CD8-positive, alpha-beta memory T cell (primary cell): ENCODE results near the gene USE1. TPM values are rescaled to one million over a fixed set of nuclear protein-coding genes. Genes with fewer than 3 reads are reported as not detected.

Source experiments
- CTCF ChIA-PET: fragments of 350-600 bp; sonication (Branson Sonifier 250); formaldehyde crosslinking; loops from one replicate; lab custom pipeline; 2021; ENCODE audit warnings: antibody characterized with exemption; lab: Charles Lee
- POLR2A ChIA-PET: fragments of 350-600 bp; sonication (Branson Sonifier 250); formaldehyde crosslinking; loops from one replicate; lab custom pipeline; 2021; ENCODE audit warnings: antibody characterized with exemption; lab: Charles Lee
- DNase-seq, 5 donors: peaks; one replicate each; pipeline versions ENCODE4 v3.0.0 to v3.0.0-alpha.2; 2020 to 2022; ENCODE audit warnings: mixed read lengths in 1 of 5
- H3K27ac ChIP-seq: one replicate; pipeline ENCODE4 v1.7.0; 2013; ENCODE audit warnings: low read depth, mild to moderate bottlenecking, low read length, moderate library complexity
- H3K27me3 ChIP-seq: 2 replicates; pipeline ENCODE4 v1.7.0; 2013; ENCODE audit warnings: low read length, mild to moderate bottlenecking; ENCODE audit not compliant: insufficient read depth, poor library complexity, severe bottlenecking
- H3K36me3 ChIP-seq: 2 replicates; pipeline ENCODE4 v1.7.0; 2013; ENCODE audit warnings: mild to moderate bottlenecking, low read length, moderate library complexity; ENCODE audit not compliant: insufficient read depth
- H3K4me1 ChIP-seq: 2 replicates; pipeline ENCODE4 v1.7.0; 2013; ENCODE audit warnings: mild to moderate bottlenecking, low read length, moderate library complexity; ENCODE audit not compliant: insufficient read depth
- H3K4me3 ChIP-seq: 2 replicates; pipeline ENCODE4 v1.7.0; 2013; ENCODE audit warnings: mild to moderate bottlenecking, low read length
- H3K9me3 ChIP-seq: 2 replicates; pipeline ENCODE4 v1.7.0; 2013; ENCODE audit warnings: mild to moderate bottlenecking, low read length
- H3K27ac Mint-ChIP-seq, 8 donors: one replicate each; pipeline ENCODE4 v1.8.0; 2020 to 2021; ENCODE audit warnings: mixed read lengths in 8 of 8, mild to moderate bottlenecking in 6 of 8, inconsistent platforms in 3 of 8, moderate library complexity in 3 of 8
- H3K27me3 Mint-ChIP-seq, 2 donors: one replicate each; pipeline ENCODE4 v1.8.0; 2020 to 2021; ENCODE audit warnings: mixed read lengths in 2 of 2, mild to moderate bottlenecking in 1 of 2, moderate library complexity in 1 of 2
- H3K36me3 Mint-ChIP-seq, 3 donors: one replicate each; pipeline ENCODE4 v1.8.0; 2020 to 2021; ENCODE audit warnings: mixed read lengths in 3 of 3, inconsistent platforms in 1 of 3, mild to moderate bottlenecking in 1 of 3
- H3K4me1 Mint-ChIP-seq, 3 donors: one replicate each; pipeline ENCODE4 v1.8.0; 2020 to 2021; ENCODE audit warnings: mixed read lengths in 3 of 3, inconsistent platforms in 1 of 3, mild to moderate bottlenecking in 1 of 3
- H3K4me3 Mint-ChIP-seq, 7 donors: one replicate each; pipeline ENCODE4 v1.8.0; 2020 to 2021; ENCODE audit warnings: mixed read lengths in 7 of 7, mild to moderate bottlenecking in 6 of 7, moderate library complexity in 4 of 7, inconsistent platforms in 2 of 7
- H3K9me3 Mint-ChIP-seq, 5 donors: one replicate each; pipeline ENCODE4 v1.8.0; 2020 to 2022; ENCODE audit warnings: mixed read lengths in 5 of 5, mild to moderate bottlenecking in 3 of 5, moderate library complexity in 2 of 5, inconsistent platforms in 1 of 5
- polyA plus RNA-seq: library from polyadenylated mRNA; unstranded; fragments of 300-500 nt; fragmentation: Illumina TruSeq; gene quantifications from one replicate; pipeline ENCODE4 v1.2.3, GENCODE V29; 2021
- total RNA-seq, 2 experiments: library from RNA; stranded (reverse); gene quantifications; one replicate each; pipeline ENCODE4 v1.2.3, GENCODE V29; 2021

USE1 gene
- total and polyA plus RNA-seq, 3 experiments from 2014 or later, result 31.9 to 35.4 (median 33.6) TPM

DNA sequence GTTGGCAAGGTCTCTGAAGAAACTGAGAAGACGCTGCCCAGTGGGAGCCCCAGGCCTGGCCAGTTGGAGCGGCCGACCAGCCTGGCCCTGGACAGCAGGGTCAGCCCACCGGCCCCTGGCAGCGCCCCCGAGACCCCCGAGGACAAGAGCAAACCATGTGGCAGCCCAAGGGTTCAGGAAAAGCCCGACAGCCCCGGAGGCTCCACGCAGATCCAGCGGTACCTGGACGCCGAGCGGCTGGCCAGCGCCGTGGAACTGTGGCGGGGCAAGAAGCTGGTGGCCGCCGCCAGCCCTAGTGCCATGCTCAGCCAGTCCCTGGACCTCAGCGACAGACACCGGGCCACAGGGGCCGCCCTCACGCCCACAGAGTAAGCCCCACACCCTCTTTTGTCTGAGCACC is 20.1 kb upstream of the USE1 start:
- H3K9me3 ChIP-seq, result no peaks in the 10 kb centered on the region
- H3K4me1 ChIP-seq, result no peaks in the 10 kb centered on the region
- peaks cover 49% of the 10 kb centered on the region for H3K36me3 ChIP-seq
- H3K27ac ChIP-seq, result no peak overlapping the region
- DNase-seq, result no peak
- ChIA-PET CTCF (no interaction called here), POLR2A (no interaction called here)
- Mint-ChIP-seq H3K27me3 (peaks cover 0 to 1% of the 10 kb centered on the region in 2 donors), H3K4me3 (no peak overlapping the region), H3K27ac (peak overlapping the region in 1 of 8 donors; percentile 6), H3K36me3 (peaks cover 4 to 79% (median 20%) of the 10 kb centered on the region in 3 donors), H3K9me3 (no peaks in the 10 kb centered on the region), H3K4me1 (peaks cover 0 to 1% (median 0%) of the 10 kb centered on the region in 3 donors)
- no peak overlapping the region for H3K4me3 ChIP-seq
- H3K27me3 ChIP-seq, result no peaks in the 10 kb centered on the region

DNA sequence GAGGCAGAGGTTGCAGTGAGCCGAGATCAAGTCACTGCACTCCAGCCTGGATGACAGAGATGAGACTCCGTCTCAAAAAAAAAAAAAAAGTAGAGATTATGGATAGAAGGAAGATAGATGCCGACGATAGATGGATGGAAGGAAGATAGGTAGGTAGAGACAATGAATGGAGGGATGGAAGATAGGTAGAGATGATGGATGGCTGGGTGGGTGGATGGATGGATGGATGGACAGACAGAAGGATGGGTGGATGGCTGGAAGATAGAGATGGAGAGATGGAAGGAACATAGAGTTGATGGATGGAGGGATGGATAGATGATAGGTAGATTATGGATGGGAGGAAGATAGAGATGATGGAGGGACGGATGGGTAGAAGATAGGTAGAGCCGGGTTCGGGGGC is 18.5 kb upstream of the USE1 start:
- Histone ChIP-seq H3K4me1 (no peaks in the 10 kb centered on the region), H3K27ac (no peak overlapping the region), H3K36me3 (peaks cover 59% of the 10 kb centered on the region), H3K9me3 (no peaks in the 10 kb centered on the region), H3K27me3 (no peaks in the 10 kb centered on the region), H3K4me3 (no peak overlapping the region)
- Mint-ChIP-seq H3K27ac (peak overlapping the region in 3 of 8 donors; percentile 8 to 79 (median 23)), H3K9me3 (no peaks in the 10 kb centered on the region), H3K4me1 (peaks cover 0 to 1% (median 0%) of the 10 kb centered on the region in 3 donors), H3K36me3 (peaks cover 0 to 83% (median 20%) of the 10 kb centered on the region in 3 donors), H3K27me3 (peaks cover 0 to 3% of the 10 kb centered on the region in 2 donors), H3K4me3 (no peak overlapping the region)
- ChIA-PET POLR2A (no interaction called here), CTCF (no interaction called here)
- no peak for DNase-seq

DNA sequence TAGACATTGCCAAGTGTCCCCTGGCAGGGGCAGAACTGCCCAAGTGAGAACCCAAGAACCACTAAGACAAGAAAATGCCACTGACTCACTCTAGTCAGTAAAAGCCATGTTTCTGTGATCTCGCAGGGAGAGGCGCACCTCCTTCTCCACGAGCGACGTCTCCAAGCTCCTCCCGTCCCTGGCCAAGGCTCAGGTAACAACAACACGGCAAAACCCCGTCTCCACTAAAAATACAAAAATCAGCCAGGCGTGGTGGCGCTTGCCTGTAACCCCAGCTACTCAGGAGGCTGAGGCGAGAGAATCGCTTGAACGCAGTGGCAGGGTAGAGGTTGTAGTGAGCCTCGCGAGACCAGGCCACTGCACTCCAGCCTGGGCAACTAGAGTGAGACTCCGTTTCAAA is 17.5 kb upstream of the USE1 start:
- DNase-seq, result no peak
- Histone ChIP-seq H3K4me3 (no peak overlapping the region), H3K9me3 (no peaks in the 10 kb centered on the region), H3K4me1 (no peaks in the 10 kb centered on the region), H3K36me3 (peaks cover 63% of the 10 kb centered on the region), H3K27ac (no peak overlapping the region), H3K27me3 (no peaks in the 10 kb centered on the region)
- Mint-ChIP-seq H3K27ac (no peak overlapping the region), H3K36me3 (peaks cover 7 to 86% (median 28%) of the 10 kb centered on the region in 3 donors), H3K4me3 (no peak overlapping the region), H3K9me3 (no peaks in the 10 kb centered on the region), H3K27me3 (peaks cover 0 to 3% of the 10 kb centered on the region in 2 donors), H3K4me1 (peaks cover 0 to 1% (median 0%) of the 10 kb centered on the region in 3 donors)
- ChIA-PET CTCF (no interaction called here), POLR2A (no interaction called here)

DNA sequence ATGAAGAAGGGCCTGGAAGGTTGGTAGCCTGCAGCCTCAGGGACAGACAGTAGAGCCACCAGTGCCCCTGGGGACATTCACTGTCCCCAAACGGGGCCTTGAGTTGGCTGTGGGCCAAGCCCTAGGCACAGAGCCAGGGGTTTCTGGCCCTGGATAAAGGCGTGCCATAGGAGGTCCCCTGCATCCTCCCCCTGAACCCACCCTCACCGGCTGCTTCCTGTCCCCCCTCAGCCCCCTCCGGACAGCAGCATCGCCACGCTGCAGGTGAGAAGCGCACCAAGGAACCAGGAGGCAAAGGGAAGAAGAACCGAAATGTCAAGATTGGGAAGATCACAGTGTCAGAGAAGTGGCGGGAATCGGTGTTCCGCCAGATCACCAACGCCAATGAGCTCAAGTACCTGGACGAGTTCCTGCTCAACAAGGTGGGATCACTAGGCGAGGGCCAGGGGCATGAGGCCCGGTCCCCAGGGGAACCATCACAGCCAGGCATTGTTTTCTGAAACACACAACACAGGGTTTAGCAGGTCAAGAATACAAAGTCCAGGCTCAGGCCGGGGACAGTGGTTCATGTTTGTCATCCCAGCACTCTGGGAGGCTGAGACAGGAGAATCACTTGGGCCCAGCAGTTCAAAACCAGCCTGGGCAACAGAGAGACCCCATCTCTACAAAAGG is 14.6 kb upstream of the USE1 start:
- Mint-ChIP-seq H3K9me3 (no peaks in the 10 kb centered on the region), H3K27ac (peak overlapping the region in 1 of 8 donors; percentile 26), H3K27me3 (peaks cover 0 to 3% of the 10 kb centered on the region in 2 donors), H3K4me1 (peaks cover 0 to 1% (median 0%) of the 10 kb centered on the region in 3 donors), H3K4me3 (no peak overlapping the region), H3K36me3 (peaks cover 7 to 87% (median 26%) of the 10 kb centered on the region in 3 donors)
- no peak for DNase-seq
- Histone ChIP-seq H3K4me1 (no peaks in the 10 kb centered on the region), H3K9me3 (no peaks in the 10 kb centered on the region), H3K36me3 (peaks cover 37% of the 10 kb centered on the region), H3K27ac (no peak overlapping the region), H3K27me3 (no peaks in the 10 kb centered on the region), H3K4me3 (no peak overlapping the region)
- POLR2A ChIA-PET, result no interaction called here
- CTCF ChIA-PET, result no interaction called here

DNA sequence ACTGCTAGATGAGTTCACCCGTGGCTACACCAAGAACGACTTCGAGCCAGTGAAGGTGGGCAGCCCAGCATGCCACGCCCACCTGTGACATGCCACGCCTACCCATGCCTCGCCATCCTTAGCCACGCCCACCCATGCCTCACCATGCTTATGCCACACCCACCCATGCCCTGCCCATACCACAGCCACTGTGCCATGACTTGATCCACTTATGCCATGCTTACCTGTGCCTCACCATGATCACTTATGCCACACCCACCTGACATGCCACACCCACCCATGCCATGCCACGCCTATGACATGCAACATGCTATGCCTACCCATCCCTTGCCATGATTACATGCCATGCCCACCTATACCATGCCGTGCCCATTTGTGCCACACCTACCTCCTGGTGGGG is 12.9 kb upstream of the USE1 start:
- H3K4me1 Mint-ChIP-seq, result no peaks in the 10 kb centered on the region
- no peak overlapping the region for H3K4me3 Mint-ChIP-seq
- Histone ChIP-seq H3K4me3 (no peak overlapping the region), H3K36me3 (peaks cover 34% of the 10 kb centered on the region), H3K9me3 (no peaks in the 10 kb centered on the region), H3K27ac (no peak overlapping the region), H3K27me3 (no peaks in the 10 kb centered on the region), H3K4me1 (no peaks in the 10 kb centered on the region)
- POLR2A ChIA-PET, result no interaction called here
- CTCF ChIA-PET, result no interaction called here
- H3K36me3 Mint-ChIP-seq, result peaks cover 7 to 89% (median 21%) of the 10 kb centered on the region in 3 donors
- peak overlapping the region in 3 of 8 donors; percentile 5 to 77 (median 16) for H3K27ac Mint-ChIP-seq
- DNase-seq, result no peak
- H3K27me3 Mint-ChIP-seq, result peaks cover 0 to 3% of the 10 kb centered on the region in 2 donors
- no peaks in the 10 kb centered on the region for H3K9me3 Mint-ChIP-seq

DNA sequence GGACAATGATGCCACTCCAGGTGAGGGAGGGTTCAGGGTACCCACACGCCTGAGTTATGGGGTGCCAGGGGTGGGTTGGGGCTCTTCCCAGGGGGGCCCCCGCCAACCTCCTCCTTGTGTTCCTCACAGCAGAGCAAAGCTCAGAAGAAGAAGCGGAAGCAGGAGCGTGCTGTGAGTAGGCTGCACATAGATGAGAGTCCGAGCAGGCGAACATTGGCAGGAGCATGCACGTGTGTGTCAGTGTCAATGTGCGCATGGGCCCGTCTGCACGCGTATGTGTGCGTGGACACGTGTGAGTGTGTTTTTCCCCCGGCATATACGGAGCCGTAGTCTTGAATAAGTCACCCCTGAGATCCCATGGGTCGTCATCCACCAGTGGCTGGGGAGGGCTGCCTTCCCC is 12.4 kb upstream of the USE1 start:
- H3K27ac Mint-ChIP-seq, result peak overlapping the region in 1 of 8 donors; percentile 69
- Histone ChIP-seq H3K27ac (no peak overlapping the region), H3K4me3 (no peak overlapping the region), H3K36me3 (peaks cover 34% of the 10 kb centered on the region), H3K4me1 (no peaks in the 10 kb centered on the region), H3K9me3 (no peaks in the 10 kb centered on the region), H3K27me3 (no peaks in the 10 kb centered on the region)
- DNase-seq, result no peak
- peaks cover 7 to 84% (median 19%) of the 10 kb centered on the region in 3 donors for H3K36me3 Mint-ChIP-seq
- peak overlapping the region in 1 of 7 donors; percentile 51 for H3K4me3 Mint-ChIP-seq
- ChIA-PET POLR2A (no interaction called here), CTCF (interaction anchor here (1.1 kb wide), 1 partner anchor 33 kb away, joined by 3 read pairs; no protein-coding TSS in a partner anchor)
- H3K27me3 Mint-ChIP-seq, result peaks cover 0 to 1% of the 10 kb centered on the region in 2 donors
- H3K9me3 Mint-ChIP-seq, result no peaks in the 10 kb centered on the region
- H3K4me1 Mint-ChIP-seq, result no peaks in the 10 kb centered on the region

DNA sequence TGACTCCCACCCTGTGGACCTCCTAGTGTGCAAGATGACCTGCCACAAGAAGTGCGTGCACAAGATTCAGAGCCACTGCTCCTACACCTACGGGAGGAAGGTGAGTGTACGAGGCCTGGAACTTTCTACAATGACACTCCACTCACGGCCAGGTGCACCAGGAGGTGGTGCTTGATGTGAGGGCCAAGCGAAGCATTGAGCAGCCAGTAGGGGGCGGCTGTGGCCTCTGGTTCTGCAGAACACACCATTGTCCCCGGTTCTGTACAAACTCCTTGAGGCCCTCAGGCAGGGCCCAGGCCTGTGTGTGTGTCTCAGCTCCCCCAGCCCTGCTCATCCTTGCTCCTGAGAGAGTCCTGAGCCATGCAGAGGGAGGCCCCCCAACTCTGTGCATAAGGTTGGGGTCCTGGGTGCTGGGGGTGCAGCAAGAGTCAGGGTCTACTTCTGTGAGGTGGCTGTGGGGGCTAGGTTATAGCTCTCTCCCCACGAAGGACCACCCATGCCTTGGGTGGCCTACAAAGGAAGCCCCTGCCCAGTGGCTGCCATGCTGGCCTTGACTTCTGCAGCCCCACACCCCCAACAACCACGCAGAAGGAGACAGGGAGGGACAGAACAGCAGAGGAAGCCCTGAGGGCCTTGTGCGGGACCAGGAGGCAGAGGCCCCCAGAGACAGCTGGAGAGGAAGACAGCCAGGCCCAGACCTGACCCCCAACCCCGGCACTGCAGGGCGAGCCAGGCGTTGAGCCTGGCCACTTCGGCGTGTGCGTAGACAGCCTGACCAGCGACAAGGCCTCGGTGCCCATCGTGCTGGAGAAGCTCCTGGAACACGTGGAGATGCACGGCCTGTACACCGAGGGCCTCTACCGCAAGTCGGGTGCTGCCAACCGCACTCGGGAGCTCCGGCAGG is 9.7 kb upstream of the USE1 start:
- peaks cover 31% of the 10 kb centered on the region for H3K36me3 ChIP-seq
- POLR2A ChIA-PET, result interaction anchor here (0.6 to 0.7 kb wide), 2 partner anchors 77 to 126 kb away, joined by 3 read pairs; no protein-coding TSS in a partner anchor

More for the DNA sequence above, 9.7 kb upstream of the USE1 start:
- peaks cover 0 to 3% (median 2%) of the 10 kb centered on the region in 3 donors for H3K4me1 Mint-ChIP-seq
- peak; percentile 26 to 67 (median 41) for DNase-seq
- CTCF ChIA-PET, result interaction anchor here (0.5 to 1.8 kb wide), 6 partner anchors 8 to 78 kb away, joined by 3 to 5 read pairs (median 4); partner anchors contain the start of gene USE1
- H3K27me3 Mint-ChIP-seq, result peaks cover 0 to 1% of the 10 kb centered on the region in 2 donors
- no peak overlapping the region for H3K4me3 Mint-ChIP-seq
- no peaks in the 10 kb centered on the region for H3K4me1 ChIP-seq
- H3K27ac Mint-ChIP-seq, result no peak overlapping the region
- H3K36me3 Mint-ChIP-seq, result peaks cover 7 to 79% (median 17%) of the 10 kb centered on the region in 3 donors
- no peaks in the 10 kb centered on the region for H3K9me3 Mint-ChIP-seq
- H3K4me3 ChIP-seq, result no peak overlapping the region
- no peaks in the 10 kb centered on the region for H3K27me3 ChIP-seq
- H3K9me3 ChIP-seq, result no peaks in the 10 kb centered on the region
- H3K27ac ChIP-seq, result no peak overlapping the region
